COR-L47 (cell line): ENCODE data around the gene GOLGA6L7.
"Not testable (repeated sequence)": the region's sequence is repeated elsewhere in the genome, so short reads cannot be mapped to it uniquely, and the experiment has no call there.

ENCODE experiments used
- DNase-seq: peaks from one replicate; lab custom pipeline; 2025; lab: John Stamatoyannopoulos, UW

GOLGA6L7 gene

DNA sequence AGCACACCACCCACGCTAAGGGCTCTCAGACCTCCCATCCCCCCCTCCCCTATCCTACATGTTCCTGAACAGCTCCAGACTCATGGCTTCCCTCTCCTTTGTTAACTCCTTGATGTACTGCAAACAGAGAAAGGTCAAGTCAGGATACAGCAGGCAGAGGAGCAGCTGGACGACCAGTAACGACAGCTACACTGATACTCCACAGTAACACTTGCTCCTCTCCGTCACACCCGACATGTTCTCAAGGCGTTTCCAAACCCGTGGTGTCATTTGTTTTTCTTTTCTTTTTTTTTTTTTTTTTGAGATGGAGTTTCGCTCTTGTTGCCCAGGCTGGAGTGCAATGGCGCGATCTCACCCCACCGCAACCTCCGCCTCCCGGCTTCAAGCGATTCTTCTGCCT lies 4.3 kb downstream of the GOLGA6L7 start:
- DNase-seq = not testable (repeated sequence)

DNA sequence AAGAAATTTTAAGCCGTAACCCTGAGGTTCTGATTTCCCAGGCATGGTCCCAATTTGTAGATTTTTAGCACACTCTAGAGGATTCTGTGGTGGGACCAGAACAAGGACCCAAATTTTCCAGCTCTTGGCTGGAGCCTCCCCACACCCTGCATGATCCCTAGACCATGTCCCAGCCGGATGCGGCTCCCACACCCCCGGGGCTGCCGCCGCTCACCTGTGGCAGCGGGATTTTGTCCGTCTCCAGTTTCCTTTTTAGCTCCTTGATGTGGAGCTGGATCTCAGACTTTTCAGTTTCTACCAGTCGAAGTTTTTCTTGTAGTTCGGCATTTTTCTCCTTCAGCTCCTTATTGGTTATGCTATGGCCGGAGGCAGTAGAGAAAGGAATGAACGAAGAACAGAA lies 4.9 kb downstream of the GOLGA6L7 start:
- not testable (repeated sequence) for DNase-seq

DNA sequence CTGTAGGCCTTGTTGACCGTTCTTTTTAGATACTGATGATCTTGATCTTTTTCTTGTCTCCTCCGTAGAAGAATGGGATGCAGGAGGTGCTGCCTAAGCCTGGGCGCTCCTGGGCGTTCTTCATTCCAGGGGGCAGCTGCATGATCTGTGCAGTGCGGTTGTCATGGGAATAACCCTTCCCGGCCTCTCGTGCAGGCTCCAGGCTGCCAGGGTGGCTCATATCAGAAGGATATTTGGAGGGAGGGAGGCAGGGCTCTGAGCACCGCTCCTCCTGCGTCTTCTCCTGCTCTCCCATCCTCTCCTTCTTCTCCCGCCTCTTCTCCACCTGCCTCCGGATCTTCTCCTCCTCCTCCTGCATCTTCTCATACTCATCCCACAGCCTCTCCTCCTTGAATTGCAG lies 6.2 kb downstream of the GOLGA6L7 start:
- not testable (repeated sequence) for DNase-seq

DNA sequence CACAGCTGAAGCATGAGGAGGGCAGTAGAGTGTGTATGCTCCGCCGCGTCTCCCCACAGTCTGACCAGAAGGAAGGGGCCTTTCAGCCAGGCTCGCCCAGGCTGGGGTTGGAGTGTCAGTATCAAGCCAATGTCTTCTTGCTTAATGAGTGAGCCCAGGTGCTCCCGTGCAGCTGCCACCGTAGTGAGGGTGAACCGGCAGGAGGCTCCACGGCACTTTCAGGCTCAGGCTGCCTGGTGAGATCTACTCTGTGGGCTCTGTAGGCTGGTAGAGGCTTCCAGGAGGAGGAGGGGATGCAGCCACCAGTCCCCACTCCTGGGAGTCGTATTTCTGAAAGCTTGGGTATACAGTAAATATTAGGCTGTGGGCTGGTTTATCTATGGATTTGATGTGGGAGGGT lies 8.2 kb downstream of the GOLGA6L7 start:
- DNase-seq = not testable (repeated sequence)

DNA sequence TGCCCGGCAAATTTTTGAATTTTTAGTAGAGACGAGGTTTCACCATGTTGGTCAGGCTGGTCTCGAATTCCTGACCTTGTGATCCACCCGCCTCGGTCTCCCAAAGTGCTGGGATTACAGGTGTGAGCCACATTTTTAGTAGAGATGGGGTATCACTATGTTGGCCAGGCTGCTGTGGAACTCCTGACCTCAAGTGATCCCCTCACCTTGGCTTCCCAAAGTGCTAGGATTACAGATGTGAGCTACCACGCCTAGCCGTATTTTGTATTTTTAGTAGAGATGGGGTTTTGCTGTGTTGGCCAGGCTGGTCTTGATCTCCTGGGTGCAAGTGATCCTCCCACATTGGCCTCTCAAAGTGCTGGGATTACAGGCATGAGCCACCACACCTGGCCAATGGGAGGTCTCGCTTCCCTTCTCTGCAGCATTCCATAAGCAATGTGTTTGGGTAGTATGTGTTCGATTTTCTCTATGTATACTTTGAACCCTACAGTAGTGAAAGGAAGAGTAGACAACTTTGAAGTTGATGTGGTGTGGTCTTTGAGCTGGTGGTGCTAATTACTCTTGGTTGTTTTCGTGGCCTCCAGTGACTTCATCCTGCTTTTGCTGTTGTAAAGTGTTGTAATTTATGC lies 13.4 kb downstream of the GOLGA6L7 start:
- DNase-seq = not testable (repeated sequence)

DNA sequence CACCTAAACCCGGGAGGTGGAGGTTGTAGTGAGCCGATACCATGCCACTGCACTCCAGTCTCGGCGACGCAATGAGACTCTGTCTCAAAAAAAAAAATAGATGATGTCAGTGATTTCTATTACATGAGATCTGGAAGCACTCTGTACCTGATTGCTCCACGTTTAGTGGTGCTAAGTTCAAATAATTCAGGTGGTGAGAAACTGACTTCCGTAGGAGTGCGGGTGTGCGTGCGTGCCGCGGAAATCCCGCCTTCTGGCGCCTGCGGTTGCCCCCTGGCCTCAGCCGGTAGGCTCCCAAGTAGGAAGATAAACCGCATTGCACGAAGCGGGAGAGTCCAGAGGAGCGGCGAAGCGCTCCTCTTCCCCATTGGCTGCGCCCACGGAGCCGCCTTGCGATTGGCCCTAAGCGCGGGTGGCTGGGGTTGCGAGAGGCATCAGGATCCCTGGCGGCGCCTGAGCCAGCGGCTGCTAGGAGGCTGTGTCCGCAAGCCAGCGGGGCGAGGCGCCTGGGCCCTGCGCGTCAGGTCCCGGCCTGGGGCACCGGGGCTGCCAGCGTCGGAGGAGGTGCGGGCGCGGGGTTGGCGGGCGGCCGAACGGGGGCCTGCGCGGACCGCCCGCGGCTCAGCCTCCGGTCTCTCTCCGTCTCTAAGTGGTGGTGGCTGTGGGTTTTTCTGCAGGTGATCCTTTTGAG lies 16.4 kb downstream of the GOLGA6L7 start:
- DNase-seq = peak; percentile 73

DNA sequence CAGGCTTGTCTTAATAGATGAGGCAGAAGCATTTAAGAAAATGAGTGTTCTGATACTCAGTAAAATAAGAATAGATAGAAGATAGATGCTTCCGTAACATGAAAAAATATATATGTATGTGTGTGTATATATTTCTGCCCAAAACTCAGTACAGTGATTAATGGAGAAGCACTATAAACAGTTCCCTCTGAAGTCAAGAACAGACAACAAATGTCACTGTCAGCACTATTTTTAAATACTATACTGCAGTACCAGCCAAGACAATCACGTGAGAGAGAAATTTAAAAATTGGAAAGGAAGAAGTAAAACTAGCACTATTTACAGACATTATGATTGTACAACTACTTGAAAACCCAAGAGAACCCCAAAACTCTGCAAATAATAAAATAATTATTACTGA lies 27.0 kb downstream of the GOLGA6L7 start:
- not testable (repeated sequence) for DNase-seq

DNA sequence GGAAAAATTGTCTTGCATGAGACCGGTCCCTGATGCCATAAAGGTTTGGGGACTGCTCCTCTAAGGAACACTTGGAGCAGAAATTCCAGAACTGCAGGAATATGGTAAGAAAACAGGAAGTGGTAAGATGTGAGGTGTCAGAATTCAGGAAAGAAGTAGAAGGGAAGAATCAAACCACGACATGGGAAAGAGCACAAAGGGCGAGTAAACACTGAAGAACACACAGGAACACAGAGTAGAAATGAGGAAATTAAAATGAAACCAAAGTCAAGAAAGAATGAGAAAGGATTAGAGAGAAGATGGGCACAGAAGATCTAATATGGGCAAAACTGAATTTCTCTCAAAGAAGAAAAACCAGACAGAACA lies 28.5 kb downstream of the GOLGA6L7 start:
- not testable (repeated sequence) for DNase-seq

DNA sequence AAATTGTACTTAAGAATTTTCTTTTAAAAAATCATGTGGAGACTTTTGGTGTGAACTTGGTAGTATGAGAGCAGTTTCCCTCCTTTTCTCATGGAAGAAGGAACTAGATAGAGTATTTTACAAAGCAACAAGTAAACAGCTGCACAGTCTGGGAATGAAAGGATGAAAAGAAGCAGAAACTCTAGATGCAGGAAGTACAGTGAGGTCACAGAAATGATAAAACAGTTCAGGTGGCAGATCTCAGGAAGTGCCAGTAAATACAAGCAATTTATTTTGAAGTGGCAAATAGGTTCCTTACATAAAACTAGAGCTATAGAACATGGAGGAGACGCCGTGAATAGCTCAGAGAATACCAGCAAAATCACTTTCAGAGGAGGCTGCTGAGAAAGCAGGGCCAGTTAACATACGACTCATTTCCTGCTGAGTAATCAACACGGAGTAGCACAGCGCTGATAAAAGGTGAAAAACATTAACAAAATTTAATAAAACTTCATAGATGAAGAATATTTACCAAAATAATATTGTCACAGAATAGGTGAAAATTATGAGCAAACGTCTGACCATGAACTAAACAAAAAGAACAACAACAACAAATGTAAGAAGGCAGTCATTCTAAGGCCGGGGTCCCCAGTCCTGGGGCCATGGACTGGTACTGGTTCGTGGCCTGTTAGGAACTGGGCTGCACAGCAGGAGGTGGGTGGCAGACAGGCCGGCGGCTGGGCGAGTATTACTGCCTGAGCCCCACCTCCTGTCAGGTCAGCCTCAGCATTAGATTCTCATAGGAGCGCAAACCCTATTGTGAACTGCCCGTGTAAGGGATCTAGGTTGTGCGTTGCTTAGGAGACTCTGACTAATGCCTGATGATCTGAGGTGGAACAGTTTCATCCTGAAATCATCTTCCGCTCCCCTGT lies 29.2 kb downstream of the GOLGA6L7 start:
- not testable (repeated sequence) for DNase-seq

DNA sequence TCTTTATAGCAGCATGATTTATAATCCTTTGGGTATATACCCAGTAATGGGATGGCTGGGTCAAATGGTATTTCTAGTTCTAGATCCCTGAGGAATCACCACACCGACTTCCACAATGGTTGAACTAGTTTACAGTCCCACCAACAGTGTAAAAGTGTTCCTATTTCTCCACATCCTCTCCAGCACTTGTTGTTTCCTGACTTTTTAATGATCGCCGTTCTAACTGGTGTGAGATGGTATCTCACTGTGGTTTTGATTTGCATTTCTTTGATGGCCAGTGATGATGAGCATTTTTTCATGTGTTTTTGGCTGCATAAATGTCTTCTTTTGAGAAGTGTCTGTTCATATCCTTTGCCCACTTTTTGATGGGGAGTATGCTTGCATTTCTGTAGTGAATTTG lies 30.3 kb downstream of the GOLGA6L7 start:
- DNase-seq = not testable (repeated sequence)

DNA sequence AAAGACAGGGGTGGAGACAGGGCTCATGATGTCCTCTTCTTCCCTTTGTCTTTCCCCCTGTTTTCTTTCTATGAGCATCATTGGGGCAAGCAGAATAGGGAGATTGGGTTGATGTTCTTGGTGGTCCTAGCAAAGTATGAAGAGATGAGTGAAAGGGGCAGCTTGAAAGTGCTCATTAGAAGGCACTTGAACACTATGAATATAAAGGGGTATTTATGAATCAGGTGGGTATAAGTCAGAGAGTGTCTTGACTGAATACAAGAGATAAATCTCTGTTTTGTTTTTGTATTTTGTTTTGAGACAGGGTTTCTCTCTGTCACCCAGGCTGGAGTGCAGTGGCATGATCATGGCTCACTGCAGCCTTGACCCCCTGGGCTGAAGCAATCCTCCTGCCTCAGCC lies 34.4 kb downstream of the GOLGA6L7 start:
- DNase-seq = not testable (repeated sequence)

DNA sequence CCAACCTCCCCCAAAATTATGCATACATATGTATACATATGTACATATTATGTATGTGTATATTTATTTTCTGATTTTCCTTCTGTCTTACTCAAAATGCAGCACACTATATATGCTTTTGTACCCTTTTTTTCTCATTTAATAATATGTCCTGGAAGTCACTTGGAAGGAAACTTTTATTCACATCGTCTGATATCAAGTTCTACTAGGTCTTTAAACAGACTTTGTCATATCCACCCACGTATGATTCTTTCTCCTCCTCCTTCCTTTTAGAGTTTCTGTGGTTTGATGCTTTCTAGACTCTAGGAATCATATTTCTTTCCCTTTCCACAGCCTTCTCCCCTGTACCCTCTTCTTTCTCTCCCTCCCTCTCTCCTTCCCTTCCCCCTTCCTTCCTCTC lies 35.1 kb downstream of the GOLGA6L7 start:
- not testable (repeated sequence) for DNase-seq

DNA sequence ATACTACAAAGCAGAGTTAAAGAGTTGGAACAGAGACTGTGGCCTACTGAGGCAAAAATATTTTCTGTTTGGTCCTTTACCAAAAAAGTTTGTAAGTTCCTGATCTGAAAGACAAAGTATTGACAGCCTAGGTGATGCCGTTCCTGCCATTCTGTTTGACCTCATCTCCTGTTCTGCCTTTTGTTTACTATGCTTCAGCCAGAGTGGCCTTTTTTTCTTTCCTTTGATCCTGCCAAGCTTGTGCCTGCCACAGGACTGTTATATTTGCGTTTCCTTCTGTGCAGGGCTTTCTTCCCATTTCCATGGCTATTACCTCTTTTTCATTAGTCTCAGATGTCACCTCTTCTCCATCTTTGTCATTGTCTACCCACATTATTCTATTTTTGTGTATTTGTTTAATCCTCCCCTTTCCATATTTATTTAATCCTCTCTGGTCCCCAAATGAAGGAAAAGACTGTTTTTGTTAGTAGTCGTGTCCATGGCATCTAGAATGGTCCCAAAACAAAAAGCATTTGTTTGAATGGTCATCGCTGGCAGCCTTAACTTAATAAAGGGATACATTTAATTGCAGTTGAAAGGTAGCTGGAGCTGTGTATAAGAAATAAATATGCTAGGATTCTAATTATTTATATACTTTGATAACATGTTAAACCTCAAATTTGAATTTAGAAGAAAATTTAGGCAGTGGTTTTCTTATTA lies 36.4 kb downstream of the GOLGA6L7 start:
- DNase-seq = not testable (repeated sequence)

DNA sequence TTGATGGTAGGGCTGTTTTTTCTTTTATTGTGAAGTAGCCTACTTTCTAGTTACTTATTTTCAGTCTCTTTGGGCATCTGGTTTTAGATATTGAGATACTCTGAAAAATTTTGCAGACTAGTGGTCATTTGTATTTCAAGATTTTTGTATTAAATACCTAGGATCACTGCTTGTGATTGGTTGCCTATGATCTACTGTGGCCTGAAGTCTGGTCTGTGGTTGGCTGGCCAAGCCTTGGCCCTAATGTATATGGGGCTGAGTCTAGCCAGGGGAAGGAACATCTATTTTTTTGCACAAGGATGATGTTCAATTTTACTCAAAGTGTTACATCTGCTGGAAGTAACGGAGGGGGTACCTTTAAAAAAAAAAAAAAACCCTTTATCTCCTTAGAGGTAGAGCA lies 38.0 kb downstream of the GOLGA6L7 start:
- DNase-seq = not testable (repeated sequence)

DNA sequence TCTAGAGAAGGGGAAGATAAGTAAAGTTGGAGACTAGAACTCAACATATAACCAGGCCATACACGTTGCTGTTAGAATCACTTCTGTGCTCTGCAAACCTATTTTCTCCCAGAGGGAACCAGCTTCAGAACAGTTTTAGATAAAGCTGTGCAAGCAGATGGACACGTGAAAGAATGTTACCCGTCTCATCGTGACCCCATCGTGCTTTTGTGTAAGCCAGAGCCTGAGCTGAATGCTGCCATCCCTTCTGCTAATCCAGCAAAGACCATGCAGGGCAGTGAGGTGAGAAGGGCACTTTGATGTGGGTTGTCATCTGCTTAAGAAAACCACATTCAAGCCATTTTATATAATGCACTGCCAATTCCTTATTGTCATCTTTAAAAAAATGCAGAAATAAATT lies 40.3 kb downstream of the GOLGA6L7 start:
- not testable (repeated sequence) for DNase-seq

DNA sequence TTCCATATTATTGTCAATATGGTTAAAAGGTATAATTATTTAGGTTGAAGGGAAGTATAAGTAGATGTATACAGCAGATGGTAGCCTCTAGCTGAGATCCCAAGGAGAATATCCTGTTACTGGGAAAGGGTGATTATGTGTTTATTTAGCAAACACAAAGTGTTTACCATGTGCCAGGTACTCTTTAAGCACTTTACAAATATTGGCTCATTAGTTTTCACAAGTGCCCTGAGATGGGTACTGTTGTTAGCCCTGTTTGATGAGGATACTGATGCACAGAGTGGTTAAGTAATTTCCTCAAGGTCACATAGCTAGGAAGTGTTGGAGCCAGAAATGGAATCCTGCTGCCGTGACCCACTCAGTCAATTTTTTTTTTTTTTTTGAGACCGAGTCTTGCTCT lies 48.1 kb downstream of the GOLGA6L7 start:
- peak; percentile 38 for DNase-seq

DNA sequence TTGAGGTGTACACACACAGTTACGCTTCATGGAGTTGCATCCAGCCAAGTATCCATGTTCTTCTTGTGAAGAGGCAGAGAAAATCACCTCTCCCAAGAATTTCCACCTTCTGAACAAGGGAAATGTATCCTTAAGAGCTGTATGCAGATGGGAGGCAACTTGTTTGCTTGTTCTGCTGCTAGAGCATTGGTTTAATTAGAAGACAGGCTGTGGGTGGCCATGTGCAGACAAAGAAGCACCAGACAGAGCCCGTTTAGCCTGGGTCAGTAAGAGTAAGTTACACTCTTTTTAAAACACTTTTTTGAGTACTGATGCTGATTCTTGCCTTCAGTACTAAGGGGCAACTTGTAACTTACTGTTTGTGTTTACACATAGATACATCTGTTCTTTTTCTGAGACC lies 50.2 kb downstream of the GOLGA6L7 start:
- DNase-seq = not testable (repeated sequence)

DNA sequence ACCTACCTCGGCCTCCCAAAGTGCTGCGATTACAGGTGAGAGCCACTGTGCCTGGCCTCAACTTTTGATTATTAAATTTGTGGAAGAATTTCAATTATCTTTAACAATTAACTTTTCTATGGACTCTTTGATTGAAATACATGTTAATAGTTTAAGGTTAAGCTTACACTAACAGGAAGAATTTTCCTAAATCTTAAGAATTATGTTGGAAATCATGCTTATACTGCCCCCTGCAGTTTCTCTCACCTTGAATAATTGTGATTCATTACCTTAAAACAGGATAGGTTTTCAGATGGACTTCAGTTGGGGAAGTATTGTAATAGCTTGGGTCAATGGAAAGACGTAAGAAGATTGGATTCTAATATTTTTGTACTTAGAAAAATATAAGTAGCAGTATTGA lies 54.2 kb downstream of the GOLGA6L7 start:
- DNase-seq = not testable (repeated sequence)
